SK-N-SH (cell line): ENCODE measurements around the gene EFHC1.

ENCODE experiments used
- CTCF ChIP-seq: fragments of 200-600 bp; sonication (generic); IDR thresholded peaks from 2 replicates; pipeline ENCODE4 v1.6.1; 2017; ENCODE audit warnings: antibody characterized with exemption, mild to moderate bottlenecking, moderate library complexity
- EP300 ChIP-seq, 2 experiments: IDR thresholded peaks; 2 replicates each; pipeline versions ENCODE4 v1.4.0 to v1.6.1; 2012; ENCODE audit warnings: borderline replicate concordance in 1 of 2, low read depth in 1 of 2, low read length in 1 of 2
- EZH2phosphoT487 ChIP-seq: fragments of 200-600 bp; sonication (generic); IDR thresholded peaks from 2 replicates; pipeline ENCODE4 v1.6.1; 2017; ENCODE audit warnings: low read depth, mixed run types, mild to moderate bottlenecking, antibody characterized with exemption, moderate library complexity, borderline replicate concordance
- GATA2 ChIP-seq: sonication (generic); formaldehyde crosslinking; IDR thresholded peaks from 2 replicates; pipeline ENCODE4 v1.5.0; 2020; ENCODE audit warnings: mild to moderate bottlenecking, missing genetic modification reagents
- JUND ChIP-seq: IDR thresholded peaks from 2 replicates; pipeline ENCODE4 v1.4.0; 2012
- MAX ChIP-seq: IDR thresholded peaks from 2 replicates; pipeline ENCODE4 v1.4.0; 2012; ENCODE audit warnings: low read depth
- POLR2AphosphoS5 ChIP-seq: IDR thresholded peaks from 2 replicates; pipeline ENCODE4 v1.6.1; 2012; ENCODE audit warnings: low read depth, low read length
- RAD21 ChIP-seq: IDR thresholded peaks from 2 replicates; pipeline ENCODE4 v1.6.1; 2012; ENCODE audit warnings: mild to moderate bottlenecking, low read length
- TEAD4 ChIP-seq: IDR thresholded peaks from 2 replicates; pipeline ENCODE4 v1.4.0; 2012; ENCODE audit warnings: mild to moderate bottlenecking, borderline replicate concordance; ENCODE audit not compliant: insufficient read depth
- USF1 ChIP-seq: IDR thresholded peaks from 2 replicates; pipeline ENCODE4 v1.4.0; 2012; ENCODE audit warnings: low read depth, borderline replicate concordance

- no peak for TF ChIP-seq EP300 (IDR thresholded peaks at IDR 0.05; ENCODE audit: borderline replicate concordance in 1 of 2, low read depth in 1 of 2, low read length in 1 of 2)
- TF ChIP-seq EZH2phosphoT487, result no peak
- no peak for TF ChIP-seq RAD21
- no peak for TF ChIP-seq GATA2
- TF ChIP-seq CTCF, result no peak
- TF ChIP-seq TEAD4, result no peak
- TF ChIP-seq USF1, result no peak
- no peak for TF ChIP-seq MAX
- TF ChIP-seq POLR2AphosphoS5, result no peak
- TF ChIP-seq JUND, result no peak
Measured at GRCh38 chr6:52385074-52385473, 35.1 kb upstream of the EFHC1 start.
